Lower leg skin (tissue), 4 donors: ENCODE data around the gene SCRN1. TPM values are rescaled to one million over a fixed set of nuclear protein-coding genes. Genes with fewer than 3 reads are reported as not detected.

Source experiments
- DNase-seq, 2 donors: peaks; one replicate each; pipeline ENCODE4 v3.0.0-alpha.2; 2019; ENCODE audit warnings: low spot score in 2 of 2
- H3K4me3 ChIP-seq: fragments of 200-600 bp; sonication (generic); 2 replicates; pipeline ENCODE4 v1.5.1; 2017; ENCODE audit warnings: mild to moderate bottlenecking, low read depth; ENCODE audit not compliant: poor library complexity, severe bottlenecking
- POLR2A ChIP-seq, 2 donors: fragments of 450-650 bp; IDR thresholded peaks; one replicate each; pipeline ENCODE4 v1.6.1; 2016 to 2017; ENCODE audit warnings: antibody characterized with exemption in 2 of 2, mild to moderate bottlenecking in 1 of 2, moderate library complexity in 1 of 2
- WGBS, 2 donors: methylation state at CpG; one replicate each; pipeline ENCODE4 v1.1.5; 2018; 5-methylcytosine and 5-hydroxymethylcytosine counted together
- intact Hi-C: fragments of 100-400 bp; cut with DNase I; formaldehyde crosslinking; loops from one replicate; pipeline ENCODE4 v1.15.0; 2023; ENCODE audit warnings: low total_unique reads
- total RNA-seq, 4 donors: library from RNA; depleted of rRNA; stranded (reverse); fragments of >200 nt; gene quantifications; one replicate each; pipeline ENCODE4 v1.1.0, GENCODE V29; 2016
- TF ChIP-seq, protein P1 (sequence below), 3 donors: fragments of 450-650 bp; IDR thresholded peaks; one replicate each; pipeline ENCODE4 v1.5.1; 2016; ENCODE audit warnings: antibody characterized with exemption in 3 of 3, mild to moderate bottlenecking in 3 of 3, moderate library complexity in 2 of 3

Gene SCRN1
- total RNA-seq, 4 donors from 2014 or later = 8.5 to 17.9 (median 11.5) TPM

- TF ChIP-seq, protein P1, sequence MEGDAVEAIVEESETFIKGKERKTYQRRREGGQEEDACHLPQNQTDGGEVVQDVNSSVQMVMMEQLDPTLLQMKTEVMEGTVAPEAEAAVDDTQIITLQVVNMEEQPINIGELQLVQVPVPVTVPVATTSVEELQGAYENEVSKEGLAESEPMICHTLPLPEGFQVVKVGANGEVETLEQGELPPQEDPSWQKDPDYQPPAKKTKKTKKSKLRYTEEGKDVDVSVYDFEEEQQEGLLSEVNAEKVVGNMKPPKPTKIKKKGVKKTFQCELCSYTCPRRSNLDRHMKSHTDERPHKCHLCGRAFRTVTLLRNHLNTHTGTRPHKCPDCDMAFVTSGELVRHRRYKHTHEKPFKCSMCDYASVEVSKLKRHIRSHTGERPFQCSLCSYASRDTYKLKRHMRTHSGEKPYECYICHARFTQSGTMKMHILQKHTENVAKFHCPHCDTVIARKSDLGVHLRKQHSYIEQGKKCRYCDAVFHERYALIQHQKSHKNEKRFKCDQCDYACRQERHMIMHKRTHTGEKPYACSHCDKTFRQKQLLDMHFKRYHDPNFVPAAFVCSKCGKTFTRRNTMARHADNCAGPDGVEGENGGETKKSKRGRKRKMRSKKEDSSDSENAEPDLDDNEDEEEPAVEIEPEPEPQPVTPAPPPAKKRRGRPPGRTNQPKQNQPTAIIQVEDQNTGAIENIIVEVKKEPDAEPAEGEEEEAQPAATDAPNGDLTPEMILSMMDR (IDR thresholded peaks at IDR 0.05) = no peak
- no peak for TF ChIP-seq POLR2A (IDR thresholded peaks at IDR 0.05)
- H3K4me3 ChIP-seq = no peak overlapping the region
- DNase-seq = no peak
- intact Hi-C loops = no loop called here
Measured at GRCh38 chr7:30018451-30018850, 28.9 kb upstream of the SCRN1 start.

- WGBS, 2 donors = 80 to 87% methylated on average over 3 of the region's 3 CpGs
- H3K4me3 ChIP-seq = no peak overlapping the region
- no peak for TF ChIP-seq POLR2A (IDR thresholded peaks at IDR 0.05)
- TF ChIP-seq, protein P1 (IDR thresholded peaks at IDR 0.05) = no peak
- intact Hi-C loops = no loop called here
- DNase-seq = no peak
Measured at GRCh38 chr7:30012757-30013156, 23.2 kb upstream of the SCRN1 start.

GRCh38 chr7:30010021-30010420 is 20.4 kb upstream of the SCRN1 start:
- no peak for DNase-seq
- intact Hi-C loops = no loop called here
- WGBS, 2 donors = 88 to 90% methylated on average over 6 of the region's 6 CpGs
- no peak overlapping the region for H3K4me3 ChIP-seq
- no peak for TF ChIP-seq POLR2A (IDR thresholded peaks at IDR 0.05)
- TF ChIP-seq, protein P1 (IDR thresholded peaks at IDR 0.05) = no peak

GRCh38 chr7:30005464-30005863 is 15.9 kb upstream of the SCRN1 start:
- intact Hi-C loops = no loop called here
- 54 to 56% methylated on average over 3 of the region's 3 CpGs for WGBS, 2 donors
- H3K4me3 ChIP-seq = no peak overlapping the region
- TF ChIP-seq, protein P1 (IDR thresholded peaks at IDR 0.05) = no peak
- no peak for TF ChIP-seq POLR2A (IDR thresholded peaks at IDR 0.05)
- no peak for DNase-seq

- 68 to 74% methylated on average over 6 of the region's 6 CpGs for WGBS, 2 donors
- no peak for DNase-seq
- no peak for TF ChIP-seq POLR2A (IDR thresholded peaks at IDR 0.05)
- TF ChIP-seq, protein P1 (IDR thresholded peaks at IDR 0.05) = no peak
- intact Hi-C loops = no loop called here
- H3K4me3 ChIP-seq = no peak overlapping the region
Measured at GRCh38 chr7:30003098-30003497, 13.5 kb upstream of the SCRN1 start.

- WGBS, 2 donors = 87 to 93% methylated on average over 2 of the region's 2 CpGs
- no peak for DNase-seq
- no peak overlapping the region for H3K4me3 ChIP-seq
- TF ChIP-seq, protein P1 (IDR thresholded peaks at IDR 0.05) = no peak
- TF ChIP-seq POLR2A (IDR thresholded peaks at IDR 0.05) = no peak
- intact Hi-C loops = no loop called here
Measured at GRCh38 chr7:30001998-30002397, 12.4 kb upstream of the SCRN1 start.
